ENCODE measurements around the gene TGOLN2.
"Not testable (repeated sequence)": the region's sequence is repeated elsewhere in the genome, so short reads cannot be mapped to it uniquely, and the experiment has no call there.

Gene TGOLN2

GRCh38 chr2:85327822-85328617 is at the start of gene TGOLN2:
TSS of gene TGOLN2 (minus strand) at chr2:85327989. CDS start at chr2:85327962, 27 bp downstream.
- peak in 13 of 14 donors; percentile 75 to 99 (median 91) for DNase-seq

GRCh38 chr2:85377083-85377482 is 49.3 kb upstream of the TGOLN2 start:
- no peak for DNase-seq

DNA sequence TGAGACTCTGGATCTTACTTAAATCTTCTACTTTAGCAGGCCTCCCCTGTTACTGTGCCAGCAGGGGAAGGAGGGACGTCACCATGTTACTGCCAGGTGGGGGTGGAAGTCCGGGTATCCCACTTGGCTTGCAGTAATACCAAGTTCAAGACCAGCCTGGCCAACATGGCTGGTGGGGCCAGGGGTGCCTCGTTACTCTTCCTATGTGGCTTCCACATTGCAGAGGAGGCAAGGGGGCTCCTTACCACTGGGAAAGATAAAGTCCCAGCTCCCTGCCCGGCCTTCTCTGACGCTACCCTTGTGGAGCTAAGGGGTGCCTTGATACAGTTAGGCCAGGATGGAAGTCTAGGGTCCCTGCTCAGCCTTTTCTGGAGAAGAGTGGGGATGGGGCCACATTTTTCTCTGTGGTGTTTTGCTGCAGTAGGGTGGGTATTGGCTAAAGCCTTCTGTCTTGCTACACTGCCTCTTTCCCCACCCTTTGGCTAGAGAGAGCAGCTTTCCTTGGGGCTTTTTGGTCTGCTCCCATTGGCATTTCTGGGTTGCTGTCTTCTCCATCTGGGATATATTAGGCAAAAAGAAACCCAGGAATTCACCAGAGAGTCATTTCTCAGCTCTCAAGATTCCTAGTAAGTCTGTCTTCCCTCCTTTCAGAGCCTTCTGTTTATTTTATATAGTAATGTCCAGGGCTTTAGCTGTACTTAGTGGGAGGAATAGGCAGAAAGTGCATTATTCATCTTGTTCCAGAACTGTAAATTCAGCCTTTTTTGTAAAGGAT is 48.7 kb upstream of the TGOLN2 start:
- no peak for DNase-seq

GRCh38 chr2:85371045-85371444 is 43.3 kb upstream of the TGOLN2 start:
- no peak for DNase-seq

- no peak for DNase-seq
Observed at GRCh38 chr2:85369500-85369899, 41.7 kb upstream of the TGOLN2 start.

DNA sequence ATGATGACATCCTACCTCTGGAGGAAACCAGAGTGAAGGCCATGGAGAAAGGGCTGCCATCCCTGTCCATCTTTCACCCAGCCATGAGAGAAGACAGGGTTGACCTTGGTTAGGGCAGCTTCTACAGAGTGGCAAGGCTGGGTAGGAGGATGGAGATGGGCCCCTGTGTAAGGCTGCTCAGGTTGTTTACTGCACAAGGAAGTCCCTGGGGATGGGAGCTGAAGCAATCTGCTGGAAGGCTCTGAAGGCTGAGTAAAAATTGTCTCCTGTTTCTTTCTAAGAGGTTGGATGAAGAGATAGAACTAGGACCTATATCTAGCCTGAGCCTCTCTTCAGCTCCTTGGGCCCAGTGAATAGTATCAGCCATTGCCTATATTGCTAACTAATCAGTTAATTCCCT is 41.1 kb upstream of the TGOLN2 start:
- no peak for DNase-seq

DNA sequence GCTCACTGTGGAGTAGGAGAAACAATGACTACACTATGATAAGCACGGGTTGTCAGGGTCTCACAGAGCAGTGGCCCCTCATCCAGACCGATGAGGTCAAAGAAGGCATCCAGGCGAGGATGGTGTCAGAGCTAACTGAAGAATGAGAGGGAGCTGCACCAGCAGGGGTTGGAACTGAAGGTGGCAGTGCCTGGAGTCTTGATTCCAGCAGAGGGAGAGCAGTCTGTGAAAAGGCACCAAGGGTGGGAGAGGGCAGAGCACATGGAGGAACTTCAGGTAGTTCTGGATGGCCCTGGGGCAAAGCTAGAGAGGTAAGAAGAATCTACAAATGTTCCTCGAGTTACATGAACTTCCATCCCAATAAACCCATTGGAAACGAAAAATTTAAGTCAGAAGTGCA is 39.4 kb upstream of the TGOLN2 start:
- DNase-seq, result no peak

- not testable (repeated sequence) for DNase-seq
Observed at GRCh38 chr2:85362653-85363387, 35.0 kb upstream of the TGOLN2 start.

DNA sequence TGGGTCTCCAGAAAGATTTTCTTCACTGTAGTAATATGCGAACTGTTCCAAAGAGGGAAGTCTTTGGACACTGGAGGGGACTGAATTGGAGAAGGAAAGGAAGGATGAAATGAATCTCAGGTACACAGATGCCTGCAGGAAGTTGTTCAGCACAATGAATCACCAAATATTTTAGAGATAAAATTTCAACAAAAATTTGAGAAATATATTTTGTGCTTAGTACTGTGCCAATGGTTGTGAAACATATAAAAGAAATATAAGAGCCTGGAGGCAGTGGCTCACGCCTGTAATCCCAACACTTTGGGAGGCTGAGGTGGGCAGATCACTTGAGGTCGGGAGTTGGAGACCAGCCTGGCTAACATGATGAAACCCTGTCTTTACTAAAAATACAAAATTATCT is 29.9 kb upstream of the TGOLN2 start:
- DNase-seq, result no peak

- DNase-seq, result no peak
Observed at GRCh38 chr2:85356186-85356585, 28.4 kb upstream of the TGOLN2 start.

DNA sequence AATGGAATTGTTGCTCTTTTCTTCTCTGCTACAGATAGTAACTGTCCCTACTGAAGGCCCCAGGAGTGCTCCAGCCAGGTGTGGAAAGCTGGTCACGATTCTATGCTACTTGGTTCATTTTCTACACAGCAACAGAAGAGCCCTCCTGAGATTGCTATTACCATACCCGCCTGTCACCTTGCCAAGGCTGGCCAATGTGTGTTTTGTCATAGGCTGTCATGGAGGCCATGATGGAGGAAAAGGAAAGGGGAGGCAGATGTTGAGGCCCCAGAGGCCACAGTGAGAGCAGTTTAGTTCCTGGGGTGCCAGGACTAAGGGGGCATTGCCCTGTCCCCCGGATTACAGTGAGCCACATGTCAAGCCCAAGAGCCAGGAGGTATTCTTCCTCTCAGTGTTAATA is 27.7 kb upstream of the TGOLN2 start:
- no peak for DNase-seq

GRCh38 chr2:85355073-85355410 is 27.3 kb upstream of the TGOLN2 start:
- DNase-seq, result peak in 1 of 14 donors; percentile 39

DNA sequence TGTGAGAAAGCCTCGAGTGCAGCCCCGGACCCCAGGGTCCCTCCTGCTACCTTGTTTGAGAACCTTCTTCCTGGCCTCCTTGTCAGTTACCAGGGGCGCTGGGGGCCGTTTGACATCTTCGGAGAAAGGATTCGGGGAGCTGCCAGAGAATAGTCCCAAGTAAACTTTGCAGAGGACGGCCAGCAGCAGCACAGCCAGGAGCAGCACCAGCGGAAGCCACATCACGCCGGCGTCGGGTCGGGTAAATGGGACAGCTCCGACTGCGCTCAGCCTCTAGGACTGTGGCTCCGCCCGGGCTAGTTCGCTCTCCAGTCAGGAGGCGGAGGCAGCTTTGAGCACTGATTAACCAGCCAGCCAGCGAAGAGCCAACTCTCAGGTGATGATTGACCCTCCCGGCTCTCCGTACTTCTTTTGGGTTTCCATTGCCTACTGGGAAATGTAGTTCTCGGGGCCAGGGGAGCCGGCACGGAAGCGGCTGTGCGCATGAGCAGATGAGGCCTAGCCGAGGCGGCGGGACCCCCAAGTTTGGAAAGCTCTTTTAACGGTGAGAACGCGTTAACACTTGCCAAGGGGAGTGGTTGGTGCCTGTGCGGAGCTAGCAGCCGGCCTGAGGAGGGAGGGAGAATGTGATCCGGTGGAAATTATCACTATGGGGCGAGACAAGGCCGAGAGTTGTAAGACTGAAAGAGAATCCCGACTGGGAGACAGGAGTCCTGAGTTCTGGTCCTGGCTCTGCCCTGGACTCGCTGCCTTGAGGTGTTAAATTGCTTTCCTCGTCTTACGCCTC is 26.7 kb upstream of the TGOLN2 start, which contains the start of the genes ELMOD3 and RETSAT:
ELMOD3 (plus strand) TSS at position 484 of the 787 bp plus-strand sequence. CDS start 2,430 bp downstream, outside the sequence.
RETSAT (minus strand) TSS at position 243 of the 787 bp plus-strand sequence; CDS start at position 222, 21 bp downstream.
- DNase-seq, result peak; percentile 70 to 98 (median 94)

GRCh38 chr2:85353876-85354285 is 26.1 kb upstream of the TGOLN2 start:
- peak in 4 of 14 donors; percentile 31 to 63 (median 50) for DNase-seq

GRCh38 chr2:85347599-85347998 is 19.8 kb upstream of the TGOLN2 start:
- no peak for DNase-seq

GRCh38 chr2:85344356-85344954 is 16.7 kb upstream of the TGOLN2 start:
- no peak for DNase-seq

- not testable (repeated sequence) for DNase-seq
Observed at GRCh38 chr2:85343207-85343895, 15.6 kb upstream of the TGOLN2 start.

GRCh38 chr2:85342156-85342555 is 14.4 kb upstream of the TGOLN2 start:
- DNase-seq, result no peak

DNA sequence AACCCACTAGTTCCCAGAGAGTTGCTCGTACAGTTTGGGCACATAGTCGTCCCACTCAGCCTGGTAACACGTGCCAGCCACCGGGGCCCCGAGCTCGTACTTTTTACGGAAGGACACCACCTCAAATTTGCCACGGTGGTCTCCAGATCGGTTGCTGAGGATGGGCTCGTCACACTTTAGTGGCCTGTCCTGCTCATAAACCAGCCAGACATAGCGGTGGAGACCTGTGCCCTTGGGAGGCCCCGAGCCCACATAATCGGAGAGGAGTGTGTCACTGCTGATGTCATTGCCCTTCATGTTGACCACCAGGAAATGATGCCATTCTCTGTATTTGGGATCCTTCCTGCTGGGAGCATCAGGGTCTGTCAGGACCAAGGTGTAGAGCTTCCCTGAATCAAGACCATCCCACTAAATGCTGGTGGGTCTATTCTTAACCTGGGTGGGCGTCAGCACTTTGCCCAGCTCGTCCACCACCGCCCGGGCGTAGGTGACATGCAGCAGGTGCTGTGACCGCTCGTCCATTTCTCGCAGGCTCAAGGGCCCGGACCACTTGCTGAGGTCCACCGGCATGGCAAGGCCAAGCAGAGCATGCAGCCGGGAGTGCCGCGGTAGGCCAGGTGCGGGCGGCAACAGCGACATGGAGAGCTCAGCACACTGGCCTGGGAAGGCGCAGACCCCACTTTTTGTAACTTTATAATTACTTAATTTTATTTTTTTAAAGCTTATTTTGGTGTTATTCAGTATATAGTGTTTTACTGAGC is 13.7 kb upstream of the TGOLN2 start:
- DNase-seq, result no peak
